HG02840 (cell line): Measurements from ENCODE around the gene FGFBP1.

Experiments used
- ATAC-seq: cut with Tn5 transposase; IDR thresholded peaks from one replicate; pipeline ENCODE4 v1.9.1; 2021; ENCODE audit warnings: mild to moderate bottlenecking, moderate library complexity, moderate number of reproducible peaks; ENCODE audit not compliant: unreplicated experiment, low FRiP score

Gene FGFBP1

DNA sequence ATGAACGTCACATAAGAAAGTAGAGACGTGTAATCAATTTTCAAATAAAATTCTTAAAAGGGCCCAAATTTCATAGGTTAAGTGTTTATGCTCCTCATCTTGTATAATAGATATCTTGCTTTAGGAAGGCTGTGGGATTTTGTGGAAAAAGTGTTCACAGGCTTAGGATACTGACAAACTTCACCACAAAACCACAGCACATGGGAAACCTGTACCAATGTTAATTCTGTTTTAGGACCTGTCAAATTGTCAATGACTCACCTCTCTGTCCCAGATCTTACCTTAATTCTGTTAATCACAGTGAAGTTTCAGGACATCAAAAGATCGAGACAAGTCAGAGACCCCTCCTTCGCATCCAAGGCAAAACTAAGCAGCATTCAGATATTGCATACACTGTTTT lies 24.2 kb downstream of the FGFBP1 start:
- no peak for ATAC-seq

DNA sequence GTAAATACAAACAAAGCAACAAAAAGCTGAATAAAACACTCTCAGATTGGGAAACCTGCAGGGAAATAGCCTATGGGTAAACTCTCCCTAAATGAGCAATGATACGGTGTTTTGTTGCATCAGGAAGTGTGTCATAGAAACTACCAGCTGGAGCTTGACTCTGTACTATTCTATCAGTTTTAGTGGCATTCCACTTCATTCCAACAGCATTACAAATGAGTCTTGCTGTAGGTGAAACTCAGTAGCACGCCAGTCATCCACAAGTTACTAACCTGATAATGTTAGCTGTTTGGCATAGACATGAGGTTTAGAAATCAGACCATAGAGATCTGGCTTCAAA lies 24.9 kb downstream of the FGFBP1 start:
- no peak for ATAC-seq

DNA sequence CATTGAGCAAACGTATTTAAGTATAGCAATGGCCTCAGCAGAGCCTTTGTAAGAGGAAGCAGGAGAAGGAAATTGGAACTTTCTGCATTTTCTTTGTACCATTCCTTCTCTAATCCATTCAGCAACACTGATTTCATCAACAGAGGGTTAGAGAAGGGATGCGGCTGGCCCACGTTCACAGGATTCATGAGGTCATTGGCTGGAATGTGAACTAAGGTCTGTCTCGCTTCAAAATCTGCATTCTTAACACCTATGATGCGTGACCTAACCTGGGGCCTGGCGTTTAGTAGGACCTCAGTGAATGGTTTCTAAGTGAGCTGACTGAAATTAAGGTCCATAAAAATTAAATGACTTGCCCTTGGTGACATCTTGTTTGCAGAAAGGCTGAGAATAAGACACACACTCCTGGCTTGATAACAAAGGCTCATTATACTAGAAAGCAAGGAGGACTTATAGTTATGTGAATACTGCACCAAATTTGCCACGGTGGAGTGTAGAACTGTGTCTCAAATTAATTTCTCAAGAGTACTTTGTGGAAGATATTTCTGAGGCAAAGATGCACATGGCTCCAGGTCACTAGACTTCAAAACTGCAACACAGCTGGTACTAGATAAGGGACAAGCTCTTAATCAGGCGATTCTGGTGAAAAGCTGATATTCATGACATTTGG lies 25.4 kb downstream of the FGFBP1 start:
- no peak for ATAC-seq

DNA sequence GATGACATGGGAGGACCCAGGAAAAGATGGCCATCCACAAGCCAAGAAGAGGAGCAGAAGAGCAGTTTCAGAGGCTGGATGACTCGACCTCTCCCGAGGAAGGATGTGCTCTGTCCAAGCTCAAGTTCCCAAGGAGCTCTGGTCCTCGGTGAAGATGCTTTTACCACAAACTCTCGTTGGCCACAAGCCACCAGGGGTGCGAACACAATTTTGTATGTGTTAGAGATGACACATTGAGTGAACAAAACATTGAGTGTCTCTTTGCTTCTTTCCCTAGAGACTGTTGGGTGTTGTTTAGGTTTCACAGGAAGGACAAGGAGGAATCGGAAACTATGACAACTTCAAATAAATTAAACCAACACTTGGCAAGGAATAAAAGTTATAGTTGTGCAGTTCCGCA lies 26.3 kb downstream of the FGFBP1 start:
- no peak for ATAC-seq

DNA sequence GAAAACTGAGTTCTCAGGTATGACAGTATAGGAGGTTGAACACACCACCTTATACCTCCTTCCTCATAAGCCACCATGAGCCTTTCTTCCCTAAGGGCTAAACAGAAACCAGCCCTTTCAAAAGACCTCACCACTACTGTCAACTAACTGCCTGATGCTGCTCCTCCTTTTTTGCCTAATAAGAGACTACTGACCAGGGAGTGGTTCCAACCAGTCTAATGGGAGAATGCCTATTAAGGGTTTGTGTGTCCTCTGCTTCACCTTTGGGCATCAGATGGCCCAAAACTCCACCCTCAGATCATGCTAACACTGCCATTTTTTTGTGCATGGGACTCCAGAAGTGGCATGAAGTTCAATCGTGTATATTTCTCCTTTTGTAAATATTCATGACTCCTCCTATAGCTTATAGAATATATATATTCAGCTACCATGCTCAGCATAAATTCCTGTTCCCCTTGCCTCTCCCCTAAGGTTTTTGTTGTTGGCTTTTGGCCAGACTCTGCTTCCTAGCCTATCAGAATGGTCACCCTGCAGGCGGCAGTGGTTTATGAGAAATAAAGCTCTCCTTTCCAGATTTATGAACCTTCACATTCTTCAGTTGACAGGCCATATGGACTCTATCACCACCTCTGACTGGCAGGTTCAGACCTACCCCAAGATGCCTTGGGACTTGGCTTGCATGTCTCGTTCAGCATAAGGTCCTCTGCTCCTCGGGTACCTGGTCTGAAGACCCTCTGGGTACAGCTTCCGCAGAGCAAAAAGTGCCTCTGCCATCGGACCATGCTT lies 28.2 kb downstream of the FGFBP1 start:
- no peak for ATAC-seq

DNA sequence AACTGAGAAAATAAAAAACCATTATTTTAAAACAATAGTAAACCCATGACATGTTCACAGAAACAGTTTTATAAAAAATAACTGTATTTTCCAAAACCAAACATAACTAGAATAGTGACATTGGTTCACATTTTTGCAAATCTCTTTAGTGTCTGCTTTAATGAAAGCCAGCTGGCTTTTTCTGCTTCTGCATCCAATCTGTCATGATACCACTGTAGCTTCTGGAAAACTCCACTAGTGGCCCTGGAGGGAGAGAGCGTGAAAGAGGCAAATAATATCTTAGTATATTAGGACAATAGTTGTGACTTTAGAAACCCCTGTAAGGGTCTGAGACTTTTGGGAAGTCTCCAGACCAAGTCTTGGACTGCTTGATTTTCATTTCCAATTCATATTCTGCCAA lies 31.1 kb downstream of the FGFBP1 start:
- ATAC-seq, result no peak

DNA sequence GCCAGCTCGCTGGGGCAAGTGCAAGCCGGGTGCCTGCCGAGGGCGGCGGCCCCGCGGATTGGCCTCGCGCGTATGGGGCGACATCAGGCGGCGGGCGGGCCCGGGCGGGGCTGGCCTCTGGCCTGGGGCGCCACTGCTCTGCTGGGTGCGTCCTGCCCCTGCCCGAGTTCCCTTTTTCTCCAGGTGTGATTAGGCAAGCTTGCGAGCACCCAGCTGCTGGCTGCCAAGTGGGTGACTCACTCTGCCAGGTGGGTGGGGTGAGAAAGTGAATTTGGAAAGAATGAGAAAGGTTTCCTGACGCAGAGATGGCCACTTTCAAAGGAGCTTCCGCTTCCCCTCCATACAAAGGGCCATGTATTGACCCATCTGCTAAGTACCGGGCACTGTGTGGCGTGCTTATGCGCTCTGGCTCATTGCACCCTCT lies 32.5 kb downstream of the FGFBP1 start:
- no peak for ATAC-seq

DNA sequence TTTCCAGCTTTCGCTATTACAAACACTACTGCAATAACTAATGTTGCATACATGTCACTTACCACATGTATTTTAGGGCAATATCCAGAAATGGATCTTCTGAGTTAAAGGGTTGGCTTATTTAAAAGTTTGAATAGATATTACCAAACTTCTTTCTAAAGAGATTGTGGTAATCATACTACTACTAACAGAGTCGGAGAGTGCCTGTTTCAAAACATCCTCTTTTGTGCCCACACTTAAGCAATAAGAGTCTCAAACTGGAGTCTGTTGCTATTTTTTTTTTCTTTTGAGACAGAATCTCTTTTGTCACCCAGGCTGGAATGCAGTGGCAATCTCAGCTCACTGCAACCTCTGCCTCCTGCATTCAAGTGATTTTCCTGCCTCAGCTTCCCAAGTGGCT lies 35.8 kb downstream of the FGFBP1 start:
- ATAC-seq, result no peak

DNA sequence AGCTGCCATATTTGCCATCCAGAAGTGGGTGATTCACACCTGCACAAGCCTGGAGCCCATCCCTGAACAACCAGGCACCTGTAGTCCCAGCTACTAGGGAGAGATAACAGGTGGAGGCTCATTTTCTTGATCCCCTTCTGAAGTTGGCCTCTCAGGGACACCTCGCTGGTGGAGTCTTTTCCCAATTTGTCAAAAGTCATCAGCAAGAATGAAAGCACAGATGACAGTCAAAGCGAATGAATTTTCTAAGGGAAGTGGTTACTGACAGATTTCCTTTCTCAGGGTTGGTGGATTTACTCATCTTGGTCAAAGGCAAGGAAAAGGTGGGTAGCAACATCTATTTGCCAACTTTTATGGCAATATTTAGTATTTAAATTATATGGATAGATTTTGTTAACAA lies 36.5 kb downstream of the FGFBP1 start:
- no peak for ATAC-seq

DNA sequence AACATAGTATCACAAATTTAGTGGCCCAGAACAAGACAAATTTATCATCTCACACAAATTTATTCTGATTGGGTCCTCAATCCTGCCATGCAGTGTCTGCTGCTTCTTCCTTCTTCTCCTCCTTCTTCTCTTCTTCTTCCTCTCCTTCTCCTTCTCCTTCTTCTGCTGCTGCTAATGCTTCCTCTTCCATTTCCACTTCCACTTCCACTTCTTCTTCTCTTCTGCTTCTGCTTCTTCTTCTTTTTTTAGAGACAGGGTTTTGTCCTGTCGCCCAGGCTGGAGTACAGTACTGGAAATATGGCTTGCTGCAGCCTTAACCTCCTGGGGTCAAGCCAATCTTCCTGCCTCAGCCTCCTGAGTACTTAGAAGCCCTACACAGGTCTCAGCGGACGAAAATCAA lies 37.5 kb downstream of the FGFBP1 start:
- ATAC-seq, result no peak

DNA sequence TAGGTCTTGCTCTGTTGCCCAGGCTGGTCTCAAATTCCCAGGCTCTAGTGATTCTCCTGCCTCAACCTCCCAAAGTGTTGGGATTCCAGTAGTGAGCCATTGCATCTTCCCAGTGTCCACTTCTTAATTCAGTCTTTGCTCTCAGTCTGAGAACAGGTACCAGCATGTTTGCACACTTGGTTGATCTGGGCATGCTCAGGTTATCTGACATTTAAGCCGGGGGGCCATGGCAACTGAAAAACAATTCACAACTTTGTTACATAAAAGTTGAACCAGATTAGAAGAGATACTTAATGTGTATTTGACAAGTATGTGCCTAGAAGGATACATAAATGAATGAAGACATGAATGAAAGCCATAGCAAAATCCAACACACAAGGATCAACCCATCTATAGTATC lies 39.0 kb downstream of the FGFBP1 start:
- ATAC-seq, result no peak

DNA sequence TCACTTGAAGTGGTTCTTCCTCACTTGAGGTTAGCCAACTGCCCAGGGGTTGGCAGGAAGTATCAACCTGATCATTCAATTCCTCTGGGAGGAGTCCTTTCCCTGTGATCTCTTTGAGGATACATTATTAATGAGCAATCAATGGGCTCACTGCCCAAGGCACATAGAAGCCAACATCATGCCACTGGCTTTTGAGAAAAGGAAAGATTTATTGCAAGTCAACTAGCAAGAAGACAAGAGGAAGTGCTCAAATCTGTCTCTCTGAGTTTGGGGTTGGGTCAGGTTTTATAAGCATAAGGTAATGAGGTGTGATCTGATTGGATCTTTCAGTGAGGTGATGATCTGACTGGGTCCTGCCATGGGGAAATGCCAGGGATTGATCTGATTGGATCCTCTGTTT lies 39.6 kb downstream of the FGFBP1 start:
- no peak for ATAC-seq

DNA sequence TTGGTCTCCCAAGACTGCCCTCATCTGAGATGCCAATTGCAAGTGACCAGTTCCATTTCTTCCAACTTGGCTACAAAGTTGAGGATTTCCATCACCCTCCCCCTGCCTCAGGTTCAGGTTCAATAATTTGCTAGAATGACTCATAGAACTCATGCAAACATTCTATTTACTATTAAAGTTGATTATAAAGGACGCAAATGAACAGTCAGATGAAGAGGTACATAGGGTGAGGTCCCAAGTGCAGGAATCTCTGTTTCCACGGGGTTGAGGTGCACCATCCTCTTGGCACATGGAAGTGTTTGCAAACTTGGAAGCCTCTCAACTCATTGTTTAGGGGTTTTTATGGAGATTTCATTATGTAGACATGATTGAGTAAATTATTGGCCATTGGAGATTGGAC lies 41.0 kb downstream of the FGFBP1 start:
- no peak for ATAC-seq

DNA sequence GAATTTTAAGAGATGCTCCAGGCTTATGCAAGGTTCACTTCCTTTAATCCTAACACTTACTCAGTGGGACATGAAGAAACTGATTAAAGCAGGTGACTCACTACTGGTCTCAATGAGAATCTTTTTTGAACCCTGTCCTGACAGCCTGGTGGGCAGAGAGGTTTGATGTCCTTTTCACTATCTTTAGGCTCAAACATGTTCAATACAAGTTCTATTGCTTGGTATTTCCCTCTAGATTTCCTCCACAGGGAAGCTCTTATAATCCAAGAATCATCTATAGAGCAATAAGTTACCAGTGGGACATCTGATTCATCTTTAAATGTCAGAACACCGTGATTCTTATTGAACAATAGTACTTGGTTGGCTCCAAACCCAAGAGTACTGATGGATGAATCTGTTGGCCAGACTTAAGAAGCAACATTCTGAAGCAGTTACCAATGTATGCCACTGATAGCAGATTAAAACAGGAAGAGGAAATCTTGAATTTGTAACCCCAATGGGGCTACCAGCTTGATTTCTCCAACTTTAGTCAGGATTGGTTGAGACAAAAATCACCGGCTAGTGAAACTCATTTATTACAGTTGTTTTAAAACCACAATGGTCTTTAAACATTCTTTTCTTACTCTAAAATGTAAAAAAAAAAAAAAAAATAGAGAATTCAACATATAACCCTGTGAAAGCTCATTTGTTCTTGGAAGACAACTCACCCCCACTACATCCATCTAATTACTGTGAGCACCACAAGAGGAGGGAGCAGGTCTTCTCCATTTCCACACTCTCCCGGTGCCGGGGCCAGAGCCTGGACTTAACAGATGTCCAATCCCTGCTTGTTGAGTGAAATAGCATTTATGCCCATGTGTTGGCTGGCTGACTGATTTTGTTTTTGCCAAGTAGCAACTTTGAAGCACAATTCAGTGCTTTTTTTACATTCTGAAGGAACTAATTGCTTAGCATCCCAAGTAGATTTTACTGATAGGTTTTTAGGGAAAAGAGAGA lies 43.3 kb downstream of the FGFBP1 start:
- ATAC-seq, result no peak

DNA sequence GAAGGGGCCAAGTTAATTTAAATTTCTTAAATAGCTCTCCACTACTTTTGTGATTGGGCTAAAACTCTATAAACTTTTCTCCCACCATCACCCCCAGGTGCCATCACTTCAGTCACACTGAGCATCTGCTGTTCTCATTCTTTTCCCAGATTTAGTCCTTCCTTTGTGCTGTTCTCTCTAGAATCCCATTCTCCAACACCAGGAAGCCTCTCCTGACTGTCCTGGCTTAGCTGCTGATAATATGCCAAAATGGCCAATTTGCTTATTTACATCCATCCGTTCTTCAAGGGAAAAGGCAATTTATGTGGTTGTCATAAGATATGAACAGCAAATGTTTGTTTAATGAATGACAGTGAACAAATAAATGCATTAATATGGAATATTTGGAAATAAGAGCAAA lies 44.1 kb downstream of the FGFBP1 start:
- ATAC-seq, result no peak

DNA sequence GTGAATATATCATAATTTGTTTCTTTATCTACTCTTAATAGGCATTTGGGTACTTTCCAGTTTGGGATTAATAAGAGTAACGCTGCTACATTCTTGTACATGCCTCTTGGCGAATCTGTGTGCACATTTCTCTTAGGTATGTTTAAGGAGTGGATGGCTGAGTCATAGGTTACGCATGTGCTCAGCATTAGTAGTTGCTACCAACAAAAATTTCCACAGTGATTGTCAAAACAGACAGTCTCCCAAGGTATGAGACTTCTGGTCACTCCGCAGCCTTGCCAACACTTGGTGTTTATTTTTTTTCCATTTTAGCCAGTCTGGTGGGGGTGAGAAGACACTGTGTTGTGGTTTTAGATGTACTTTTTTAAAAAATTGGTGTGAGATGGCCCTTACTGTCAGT lies 44.6 kb downstream of the FGFBP1 start:
- no peak for ATAC-seq

DNA sequence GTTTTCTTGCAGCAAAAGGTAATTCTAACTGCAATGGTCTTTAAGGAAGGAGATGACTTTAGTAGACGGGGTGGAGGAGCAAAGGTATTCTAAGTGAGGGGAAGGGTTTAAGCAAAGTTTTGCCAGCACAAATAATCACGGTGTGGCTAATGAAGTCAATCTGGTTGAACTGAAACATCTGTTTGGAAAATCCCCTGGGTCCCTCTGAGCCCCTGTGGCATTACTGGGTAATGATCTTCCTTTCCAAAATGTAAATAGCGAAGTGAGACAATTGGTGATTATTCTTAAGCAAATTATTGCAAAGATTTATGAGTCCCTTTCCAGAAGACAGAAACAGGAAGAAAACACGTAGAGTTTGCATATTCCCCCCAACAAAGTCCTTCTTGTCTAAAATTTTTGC lies 47.2 kb downstream of the FGFBP1 start:
- ATAC-seq, result no peak

DNA sequence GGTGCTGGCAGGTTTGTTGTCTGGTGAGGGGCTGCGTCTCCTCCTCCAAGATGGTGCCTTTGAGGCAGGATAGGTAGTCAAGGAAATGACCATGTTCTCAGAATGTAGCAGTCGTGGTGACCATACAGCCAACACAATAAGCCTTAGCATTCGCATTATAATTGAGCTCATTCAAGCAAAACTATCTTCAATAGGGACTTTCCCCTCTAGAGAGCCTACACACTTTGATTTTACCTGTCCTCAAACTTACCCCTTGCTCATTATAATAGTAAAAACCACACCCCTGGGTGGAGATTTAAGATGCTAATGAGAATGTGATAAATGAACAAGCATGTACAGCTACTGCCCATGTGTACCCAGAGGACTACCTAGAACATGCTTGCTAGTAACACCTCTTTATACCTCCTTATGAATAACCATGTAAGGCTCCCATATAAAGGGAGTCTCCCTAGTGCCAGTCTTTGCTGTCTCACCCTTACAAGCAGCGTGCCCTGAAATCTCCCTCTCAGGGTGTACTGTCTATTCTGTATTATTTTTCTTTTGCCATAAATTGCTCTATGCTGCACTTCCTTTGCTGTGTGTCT lies 48.2 kb downstream of the FGFBP1 start:
- no peak for ATAC-seq

DNA sequence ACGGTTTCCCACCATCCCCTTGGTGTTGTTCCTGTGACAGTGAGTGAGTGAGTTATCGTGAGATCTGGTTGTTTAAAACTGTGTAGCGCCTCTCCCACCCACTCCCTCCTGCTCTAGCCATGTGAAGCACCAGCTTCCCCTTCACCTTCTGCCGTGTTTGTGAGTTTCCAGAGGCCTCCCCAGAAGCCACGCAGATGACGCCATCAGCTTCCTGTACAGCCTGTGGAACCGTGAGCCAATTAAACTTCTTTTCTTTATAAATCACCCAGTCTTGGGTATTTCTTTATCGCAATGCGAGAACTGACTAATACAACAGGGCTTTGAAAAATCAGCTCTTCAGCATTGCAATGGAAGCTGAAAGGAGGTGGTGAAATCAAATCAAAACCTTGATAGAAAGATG lies 50.0 kb downstream of the FGFBP1 start:
- ATAC-seq, result no peak
